H9 (cell line): ENCODE data around the gene SYNGR4. TPM values are rescaled to one million over a fixed set of nuclear protein-coding genes. Genes with fewer than 3 reads are reported as not detected.

Source experiments
- DNase-seq: peaks from one replicate; pipeline ENCODE4 v3.0.0-alpha.2; 2017
- H2AFZ ChIP-seq: one replicate; pipeline ENCODE4 v1.6.1; 2013; ENCODE audit warnings: mild to moderate bottlenecking, low read length, control low read depth, moderate library complexity
- H2AK5ac ChIP-seq: 2 replicates; pipeline ENCODE4 v1.6.1; 2013; ENCODE audit warnings: low read length, control low read depth, mixed read lengths; ENCODE audit not compliant: insufficient read length
- H2BK120ac ChIP-seq: one replicate; pipeline ENCODE4 v1.6.1; 2013; ENCODE audit warnings: low read depth, mild to moderate bottlenecking, low read length, control low read depth, inconsistent platforms; ENCODE audit not compliant: poor library complexity, severe bottlenecking
- H2BK12ac ChIP-seq: 2 replicates; pipeline ENCODE4 v1.6.1; 2013; ENCODE audit warnings: low read length, control low read depth, mixed read lengths, low read depth; ENCODE audit not compliant: insufficient read length
- H2BK15ac ChIP-seq: 2 replicates; pipeline ENCODE4 v1.6.1; 2013; ENCODE audit warnings: low read depth, low read length, control low read depth
- H2BK20ac ChIP-seq: one replicate; pipeline ENCODE4 v1.6.1; 2013; ENCODE audit warnings: low read depth, mild to moderate bottlenecking, low read length, control low read depth, inconsistent platforms; ENCODE audit not compliant: poor library complexity, severe bottlenecking
- H2BK5ac ChIP-seq: 2 replicates; pipeline ENCODE4 v1.6.1; 2013; ENCODE audit warnings: low read length, control low read depth, mixed read lengths; ENCODE audit not compliant: insufficient read length
- H3K14ac ChIP-seq: 2 replicates; pipeline ENCODE4 v1.6.1; 2013; ENCODE audit warnings: low read length, control low read depth; ENCODE audit not compliant: insufficient read depth
- H3K18ac ChIP-seq: 2 replicates; pipeline ENCODE4 v1.6.1; 2013; ENCODE audit warnings: low read depth, mild to moderate bottlenecking, mixed read lengths, low read length, control low read depth; ENCODE audit not compliant: insufficient read length
- H3K23ac ChIP-seq: 2 replicates; pipeline ENCODE4 v1.6.1; 2013; ENCODE audit warnings: low read length, control low read depth, mixed read lengths, low read depth; ENCODE audit not compliant: insufficient read length
- H3K23me2 ChIP-seq: 2 replicates; pipeline ENCODE4 v1.6.1; 2013; ENCODE audit warnings: low read depth, mild to moderate bottlenecking, mixed read lengths, low read length, control low read depth; ENCODE audit not compliant: insufficient read length, poor library complexity, severe bottlenecking
- H3K27ac ChIP-seq: 2 replicates; pipeline ENCODE4 v1.5.1; 2013; ENCODE audit warnings: low read length, control low read depth, mixed read lengths, low read depth; ENCODE audit not compliant: insufficient read length
- H3K27me3 ChIP-seq: 2 replicates; pipeline ENCODE4 v1.6.1; 2013; ENCODE audit warnings: low read length, control low read depth, inconsistent platforms; ENCODE audit not compliant: insufficient read depth
- H3K4ac ChIP-seq: 2 replicates; pipeline ENCODE4 v1.6.1; 2013; ENCODE audit warnings: low read depth, mild to moderate bottlenecking, control low read depth, inconsistent platforms, low read length, moderate library complexity
- H3K4me1 ChIP-seq: 2 replicates; pipeline ENCODE4 v1.6.1; 2013; ENCODE audit warnings: low read length, control low read depth, inconsistent platforms; ENCODE audit not compliant: insufficient read depth
- H3K4me2 ChIP-seq: 2 replicates; pipeline ENCODE4 v1.6.1; 2013; ENCODE audit warnings: low read length, control low read depth, mixed read lengths; ENCODE audit not compliant: insufficient read length, insufficient read depth
- H3K56ac ChIP-seq: 2 replicates; pipeline ENCODE4 v1.6.1; 2013; ENCODE audit warnings: low read depth, mild to moderate bottlenecking, mixed read lengths, low read length, control low read depth; ENCODE audit not compliant: insufficient read length
- H3K79me1 ChIP-seq: 2 replicates; pipeline ENCODE4 v1.6.1; 2013; ENCODE audit warnings: low read depth, mild to moderate bottlenecking, moderate library complexity, low read length, control low read depth, inconsistent platforms; ENCODE audit not compliant: insufficient read depth, poor library complexity, severe bottlenecking
- H3K79me2 ChIP-seq: 2 replicates; pipeline ENCODE4 v1.6.1; 2013; ENCODE audit warnings: low read length, control low read depth, inconsistent platforms; ENCODE audit not compliant: insufficient read depth
- H3K9ac ChIP-seq: 2 replicates; pipeline ENCODE4 v1.6.1; 2013; ENCODE audit warnings: low read length, control low read depth, mixed read lengths; ENCODE audit not compliant: insufficient read length; ENCODE audit errors: extremely low read depth
- H3K9me3 ChIP-seq: one replicate; pipeline ENCODE4 v1.6.1; 2013; ENCODE audit warnings: low read depth, low read length, inconsistent platforms; ENCODE audit not compliant: control insufficient read depth
- H3T11ph ChIP-seq: one replicate; pipeline ENCODE4 v1.6.1; 2013; ENCODE audit warnings: mild to moderate bottlenecking, low read length, control low read depth, inconsistent platforms
- H4K20me1 ChIP-seq: one replicate; pipeline ENCODE4 v1.6.1; 2013; ENCODE audit not compliant: control insufficient read depth, insufficient read length, insufficient read depth
- H4K5ac ChIP-seq: 2 replicates; pipeline ENCODE4 v1.6.1; 2013; ENCODE audit warnings: low read depth, mild to moderate bottlenecking, mixed read lengths, low read length, control low read depth; ENCODE audit not compliant: insufficient read length
- H4K8ac ChIP-seq: replicated peaks from 2 replicates; pipeline ENCODE4 v1.6.1; 2013; ENCODE audit warnings: low read length, control low read depth, mixed read lengths, low read depth; ENCODE audit not compliant: insufficient read length
- H4K91ac ChIP-seq: 2 replicates; pipeline ENCODE4 v1.6.1; 2013; ENCODE audit warnings: low read depth, mild to moderate bottlenecking, moderate library complexity, mixed read lengths, low read length, control low read depth; ENCODE audit not compliant: insufficient read length
- H3K27ac Mint-ChIP-seq, 3 experiments: 2 replicates in 2 of 3; 3 replicates in 1 of 3; pipeline ENCODE4 v1.8.0; 2020 to 2021; ENCODE audit warnings: mixed read lengths in 3 of 3, mild to moderate bottlenecking in 1 of 3, moderate library complexity in 1 of 3
- H3K27me3 Mint-ChIP-seq: 2 replicates; pipeline ENCODE4 v1.8.0; 2021; ENCODE audit warnings: low read depth, mild to moderate bottlenecking, moderate library complexity, mixed read lengths
- H3K36me3 Mint-ChIP-seq, 3 experiments: 2 replicates in 2 of 3; 3 replicates in 1 of 3; pipeline ENCODE4 v1.8.0; 2020 to 2021; ENCODE audit warnings: low read depth in 3 of 3, mixed read lengths in 3 of 3; ENCODE audit not compliant: insufficient read depth in 1 of 3
- H3K4me1 Mint-ChIP-seq, 2 experiments: 2 replicates each; pipeline ENCODE4 v1.8.0; 2020; ENCODE audit warnings: mixed read lengths in 2 of 2
- H3K4me3 Mint-ChIP-seq, 2 experiments: 2 replicates in 1 of 2; 3 replicates in 1 of 2; pipeline ENCODE4 v1.8.0; 2020 to 2021; ENCODE audit warnings: mild to moderate bottlenecking in 2 of 2, mixed read lengths in 2 of 2, moderate library complexity in 1 of 2
- H3K9me3 Mint-ChIP-seq, 2 experiments: 2 replicates in 1 of 2; 3 replicates in 1 of 2; pipeline ENCODE4 v1.8.0; 2020; ENCODE audit warnings: mild to moderate bottlenecking in 2 of 2, mixed read lengths in 2 of 2, moderate library complexity in 1 of 2
- WGBS: extraction: QIAGEN DNeasy Blood & Tissue Kit; methylation state at CpG from one replicate; pipeline ENCODE4 v1.1.7; 2013; ENCODE audit warnings: missing lambda C conversion rate, low lambda C conversion rate, mixed read lengths; ENCODE audit not compliant: insufficient read length; ENCODE audit errors: extremely low coverage; 5-methylcytosine and 5-hydroxymethylcytosine counted together
- total RNA-seq: library from RNA; stranded (reverse); gene quantifications from 2 replicates; pipeline ENCODE4 v1.2.1, GENCODE V29; 2021
- TF ChIP-seq, protein P1 (sequence below): fragments of 200-600 bp; sonication (generic); conservative IDR thresholded peaks from 3 replicates; pipeline ENCODE4 v1.8.0; 2021; ENCODE audit warnings: antibody characterized with exemption, mild to moderate bottlenecking

The SYNGR4 gene
- total RNA-seq, 1 experiment from 2014 or later = 0.31 TPM

DNA sequence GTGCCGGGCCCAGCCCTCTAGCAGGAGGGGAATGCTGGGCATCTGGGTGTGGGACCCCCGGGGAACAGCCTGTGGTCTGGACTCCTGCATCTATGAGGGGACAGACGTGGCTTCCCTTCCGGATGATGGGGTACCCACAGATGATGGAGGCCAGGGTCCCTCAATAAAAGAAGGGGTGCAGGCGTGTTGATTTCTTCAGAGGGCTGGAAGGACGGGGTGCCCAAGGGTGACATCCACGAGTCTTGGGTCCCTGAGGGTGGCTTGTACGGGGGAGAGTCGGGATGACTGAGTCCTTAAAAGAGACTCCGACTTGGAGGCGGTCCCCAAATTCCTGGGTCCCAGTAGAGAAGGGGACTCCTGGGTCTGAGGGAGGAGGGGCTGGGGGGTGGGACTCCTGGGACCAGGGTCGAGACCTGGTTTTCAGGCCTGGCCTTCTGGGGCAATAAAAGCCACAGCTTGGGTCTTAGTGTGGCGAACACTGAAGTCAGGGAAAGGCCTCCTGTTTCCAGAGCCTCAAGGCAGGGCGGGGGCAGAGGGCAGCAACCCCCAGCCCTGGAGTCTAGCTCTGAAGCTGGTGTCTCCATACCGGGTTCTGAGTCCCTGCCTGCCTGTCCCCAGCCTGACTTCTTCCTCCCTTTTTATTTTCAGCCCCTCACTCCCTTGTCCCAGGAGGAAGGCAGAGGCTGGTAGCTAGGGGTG lies 28.8 kb downstream of the SYNGR4 start:
- Histone ChIP-seq H4K8ac (no peak overlapping the region), H3K79me1 (no peaks in the 10 kb centered on the region), H3K18ac (no peak overlapping the region), H2BK12ac (no peak overlapping the region), H3K27me3 (peaks cover 8% of the 10 kb centered on the region; the same call in 1 of the 2 replicates), H2BK15ac (no peak overlapping the region), H4K20me1 (no peaks in the 10 kb centered on the region), H3K4me1 (peaks cover 6% of the 10 kb centered on the region; the same call in 1 of the 2 replicates), H2BK20ac (no peak overlapping the region), H3K14ac (no peak overlapping the region), H3K4me2 (peak overlapping the region; percentile 72), H2BK5ac (no peak overlapping the region), H3K27ac (no peak overlapping the region), H3K56ac (no peak overlapping the region), H3K23ac (no peak overlapping the region), H2AFZ (no peak overlapping the region), H4K5ac (no peak overlapping the region), H4K91ac (no peak overlapping the region), H3K4ac (no peak overlapping the region), H3K79me2 (no peaks in the 10 kb centered on the region; the same call in 1 of the 2 replicates), H2BK120ac (no peak overlapping the region), H3K23me2 (peaks cover 11% of the 10 kb centered on the region), H3K9me3 (no peaks in the 10 kb centered on the region), H3K9ac (no peak overlapping the region), H2AK5ac (no peak overlapping the region), H3T11ph (no peak overlapping the region)
- Mint-ChIP-seq H3K36me3 (peaks cover 11 to 13% (median 13%) of the 10 kb centered on the region in 3 experiments; a peak in 6 of 7 replicates), H3K9me3 (no peaks in the 10 kb centered on the region), H3K27me3 (peaks cover 61% of the 10 kb centered on the region), H3K4me1 (peaks cover 32 to 57% of the 10 kb centered on the region in 2 experiments), H3K4me3 (peak overlapping the region in 1 of 2 experiments; percentile 84; a peak in 3 of 5 replicates), H3K27ac (no peak overlapping the region)
- TF ChIP-seq, protein P1, sequence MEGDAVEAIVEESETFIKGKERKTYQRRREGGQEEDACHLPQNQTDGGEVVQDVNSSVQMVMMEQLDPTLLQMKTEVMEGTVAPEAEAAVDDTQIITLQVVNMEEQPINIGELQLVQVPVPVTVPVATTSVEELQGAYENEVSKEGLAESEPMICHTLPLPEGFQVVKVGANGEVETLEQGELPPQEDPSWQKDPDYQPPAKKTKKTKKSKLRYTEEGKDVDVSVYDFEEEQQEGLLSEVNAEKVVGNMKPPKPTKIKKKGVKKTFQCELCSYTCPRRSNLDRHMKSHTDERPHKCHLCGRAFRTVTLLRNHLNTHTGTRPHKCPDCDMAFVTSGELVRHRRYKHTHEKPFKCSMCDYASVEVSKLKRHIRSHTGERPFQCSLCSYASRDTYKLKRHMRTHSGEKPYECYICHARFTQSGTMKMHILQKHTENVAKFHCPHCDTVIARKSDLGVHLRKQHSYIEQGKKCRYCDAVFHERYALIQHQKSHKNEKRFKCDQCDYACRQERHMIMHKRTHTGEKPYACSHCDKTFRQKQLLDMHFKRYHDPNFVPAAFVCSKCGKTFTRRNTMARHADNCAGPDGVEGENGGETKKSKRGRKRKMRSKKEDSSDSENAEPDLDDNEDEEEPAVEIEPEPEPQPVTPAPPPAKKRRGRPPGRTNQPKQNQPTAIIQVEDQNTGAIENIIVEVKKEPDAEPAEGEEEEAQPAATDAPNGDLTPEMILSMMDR = no peak
- DNase-seq = no peak
- WGBS = no CpG with 5 or more reads among the region's 15 CpGs
